Panc1 (cell line): ENCODE data around the gene FMNL3. TPM values are rescaled to one million over a fixed set of nuclear protein-coding genes. Genes with fewer than 3 reads are reported as not detected.

Source experiments
- ATAC-seq: fragments of 200-7000 bp; cut with Tn5 transposase; 2 replicates; pipeline ENCODE4 v1.9.1; 2020; ENCODE audit warnings: mild to moderate bottlenecking, moderate library complexity
- BruUV-seq: library from RNA; stranded (reverse); fragments of 400-500 nt; replicated peaks from 2 replicates; lab custom pipeline; 2021; lab: Mats Ljungman, UMichigan
- CTCF ChIA-PET: fragments of 300-600 bp; sonication (Branson Sonifier 250); formaldehyde crosslinking; loops from one replicate; lab custom pipeline; 2022; ENCODE audit warnings: antibody characterized with exemption; lab: Charles Lee
- POLR2A ChIA-PET: fragments of 300-600 bp; sonication (Branson Sonifier 250); formaldehyde crosslinking; loops from one replicate; lab custom pipeline; 2022; ENCODE audit warnings: antibody characterized with exemption; lab: Charles Lee
- DNase-seq: peaks from one replicate; pipeline ENCODE4 v3.0.0-alpha.2; 2010; ENCODE audit warnings: low read depth, low spot score
- H3K27ac ChIP-seq: 2 replicates; pipeline ENCODE4 v1.5.1; 2011; ENCODE audit warnings: mild to moderate bottlenecking, low read length, inconsistent platforms
- H3K27me3 ChIP-seq: fragments of 200-500 bp; sonication (Bioruptor generic); 2 replicates; pipeline ENCODE4 v1.6.0; 2014; ENCODE audit warnings: low read length, inconsistent platforms; ENCODE audit not compliant: control insufficient read depth, insufficient read depth
- H3K36me3 ChIP-seq: fragments of 200-500 bp; sonication (Bioruptor generic); 2 replicates; pipeline ENCODE4 v1.5.1; 2014; ENCODE audit warnings: inconsistent platforms, mild to moderate bottlenecking, low read length, moderate library complexity; ENCODE audit not compliant: control insufficient read depth, insufficient read depth
- H3K4me1 ChIP-seq: 2 replicates; pipeline ENCODE4 v1.5.1; 2011; ENCODE audit warnings: inconsistent platforms, mild to moderate bottlenecking, low read length, moderate library complexity; ENCODE audit not compliant: control insufficient read depth, insufficient read depth
- H3K4me3 ChIP-seq, 2 experiments: 2 replicates each; pipeline ENCODE4 v1.5.1; 2011 to 2012; ENCODE audit warnings: low read depth in 2 of 2, low read length in 2 of 2, mild to moderate bottlenecking in 2 of 2, inconsistent platforms in 1 of 2, moderate library complexity in 1 of 2
- H3K9me3 ChIP-seq: fragments of 200-500 bp; sonication (Bioruptor generic); 2 replicates; pipeline ENCODE4 v1.5.1; 2014; ENCODE audit warnings: low read depth, mild to moderate bottlenecking, inconsistent platforms, low read length, moderate library complexity; ENCODE audit not compliant: control insufficient read depth, insufficient read depth
- POLR2AphosphoS5 ChIP-seq: IDR thresholded peaks from 2 replicates; pipeline ENCODE4 v1.6.1; 2012; ENCODE audit warnings: mild to moderate bottlenecking, low read depth, low read length, moderate library complexity
- REST ChIP-seq, 2 experiments: IDR thresholded peaks; 2 replicates each; pipeline ENCODE4 v1.6.1; 2011 to 2012; ENCODE audit warnings: low read depth in 2 of 2, control low read depth in 1 of 2, low read length in 1 of 2, mild to moderate bottlenecking in 1 of 2, moderate library complexity in 1 of 2; ENCODE audit not compliant: insufficient read depth in 1 of 2
- SIN3A ChIP-seq: IDR thresholded peaks from 2 replicates; pipeline ENCODE4 v1.6.1; 2012; ENCODE audit warnings: low read depth, mild to moderate bottlenecking, low read length, moderate library complexity, borderline replicate concordance; ENCODE audit not compliant: insufficient read depth
- TCF7L2 ChIP-seq: IDR thresholded peaks from 2 replicates; pipeline ENCODE4 v1.6.1; 2011; ENCODE audit warnings: mild to moderate bottlenecking, low read depth, low read length, inconsistent platforms
- in situ Hi-C: cut with HindIII; loops from 2 replicates; pipeline ENCODE4 v1.10.0; 2016; ENCODE audit warnings: low sequenced_read_pairs, low pct_unique_long_range_greater_than_20kb
- intact Hi-C: fragments of 100-400 bp; cut with micrococcal nuclease; formaldehyde crosslinking; loops from one replicate; pipeline ENCODE4 v1.10.0; 2022; ENCODE audit not compliant: unreplicated experiment
- total RNA-seq: library from RNA; stranded (reverse); gene quantifications from one replicate; pipeline ENCODE4 v1.2.1, GENCODE V29; 2021; ENCODE audit not compliant: unreplicated experiment
- TF ChIP-seq, protein P1 (sequence below): fragments of 450-650 bp; IDR thresholded peaks from 2 replicates; pipeline ENCODE4 v1.5.1; 2017; ENCODE audit warnings: mild to moderate bottlenecking

FMNL3 gene
- total RNA-seq, 1 experiment from 2014 or later, result 25.7 TPM

GRCh38 chr12:49621651-49622500 is 85.3 kb downstream of the FMNL3 start:
- ChIA-PET POLR2A (interaction anchor here (0.6 kb wide), 1 partner anchor 17 kb away, joined by 4 read pairs; no protein-coding TSS in a partner anchor), CTCF (interaction anchor here (0.6 to 0.7 kb wide), 2 partner anchors 11 to 15 kb away, joined by 3 to 11 read pairs; no protein-coding TSS in a partner anchor)
- H3K4me1 ChIP-seq, result peaks cover 9% of the 10 kb centered on the region
- H3K9me3 ChIP-seq, result no peaks in the 10 kb centered on the region
- H3K4me3 ChIP-seq, result peak overlapping the region; percentile 84 to 95
- DNase-seq, result no peak
- intact Hi-C loops, result no loop called here
- no TSS peak for BruUV-seq
- TF ChIP-seq POLR2AphosphoS5 (no peak), REST (IDR thresholded peaks at IDR 0.05; ENCODE audit: insufficient read depth in 1 of 2, low read depth in 2 of 2, low read length in 1 of 2) (no peak), TCF7L2 (no peak), SIN3A (no peak)
- TF ChIP-seq, protein P1, sequence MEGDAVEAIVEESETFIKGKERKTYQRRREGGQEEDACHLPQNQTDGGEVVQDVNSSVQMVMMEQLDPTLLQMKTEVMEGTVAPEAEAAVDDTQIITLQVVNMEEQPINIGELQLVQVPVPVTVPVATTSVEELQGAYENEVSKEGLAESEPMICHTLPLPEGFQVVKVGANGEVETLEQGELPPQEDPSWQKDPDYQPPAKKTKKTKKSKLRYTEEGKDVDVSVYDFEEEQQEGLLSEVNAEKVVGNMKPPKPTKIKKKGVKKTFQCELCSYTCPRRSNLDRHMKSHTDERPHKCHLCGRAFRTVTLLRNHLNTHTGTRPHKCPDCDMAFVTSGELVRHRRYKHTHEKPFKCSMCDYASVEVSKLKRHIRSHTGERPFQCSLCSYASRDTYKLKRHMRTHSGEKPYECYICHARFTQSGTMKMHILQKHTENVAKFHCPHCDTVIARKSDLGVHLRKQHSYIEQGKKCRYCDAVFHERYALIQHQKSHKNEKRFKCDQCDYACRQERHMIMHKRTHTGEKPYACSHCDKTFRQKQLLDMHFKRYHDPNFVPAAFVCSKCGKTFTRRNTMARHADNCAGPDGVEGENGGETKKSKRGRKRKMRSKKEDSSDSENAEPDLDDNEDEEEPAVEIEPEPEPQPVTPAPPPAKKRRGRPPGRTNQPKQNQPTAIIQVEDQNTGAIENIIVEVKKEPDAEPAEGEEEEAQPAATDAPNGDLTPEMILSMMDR, result no peak
- in situ Hi-C loops, result no loop called here
- H3K27me3 ChIP-seq, result peaks cover 2% of the 10 kb centered on the region; the same call in 1 of the 2 replicates
- no peak for ATAC-seq
- H3K27ac ChIP-seq, result peak overlapping the region; percentile 93
- no peaks in the 10 kb centered on the region for H3K36me3 ChIP-seq

DNA sequence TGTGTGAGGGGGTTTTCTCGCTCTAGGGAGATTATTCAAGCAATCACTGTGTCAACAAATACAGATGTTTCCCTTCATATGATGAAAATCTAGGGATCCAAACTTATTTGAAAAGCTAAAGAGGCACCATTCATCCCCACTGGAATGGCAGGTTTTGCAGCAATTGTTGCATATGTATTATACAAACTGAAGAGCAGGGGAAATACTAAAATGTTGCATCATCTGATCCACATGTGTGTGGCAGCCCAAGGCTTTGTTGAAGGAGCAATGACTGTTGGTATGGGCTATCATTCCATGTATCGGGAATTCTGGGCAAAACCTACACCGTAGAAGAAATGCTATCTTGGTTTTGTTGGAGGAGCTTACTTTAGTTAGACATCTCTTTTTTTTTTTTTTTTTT is 87.9 kb downstream of the FMNL3 start:
- ChIA-PET CTCF (no interaction called here), POLR2A (no interaction called here)
- intact Hi-C loops, result no loop called here
- DNase-seq (no peak), ATAC-seq (no peak)
- no peak overlapping the region for H3K27ac ChIP-seq
- no peaks in the 10 kb centered on the region for H3K9me3 ChIP-seq
- no TSS peak for BruUV-seq
- in situ Hi-C loops, result no loop called here
- TF ChIP-seq SIN3A (no peak), POLR2AphosphoS5 (no peak)
- no peaks in the 10 kb centered on the region for H3K36me3 ChIP-seq
- H3K27me3 ChIP-seq, result peaks cover 2% of the 10 kb centered on the region; the same call in 1 of the 2 replicates
- H3K4me1 ChIP-seq, result peaks cover 9% of the 10 kb centered on the region
- H3K4me3 ChIP-seq, result no peak overlapping the region
